ENCODE data around the gene ERFL.

DNA sequence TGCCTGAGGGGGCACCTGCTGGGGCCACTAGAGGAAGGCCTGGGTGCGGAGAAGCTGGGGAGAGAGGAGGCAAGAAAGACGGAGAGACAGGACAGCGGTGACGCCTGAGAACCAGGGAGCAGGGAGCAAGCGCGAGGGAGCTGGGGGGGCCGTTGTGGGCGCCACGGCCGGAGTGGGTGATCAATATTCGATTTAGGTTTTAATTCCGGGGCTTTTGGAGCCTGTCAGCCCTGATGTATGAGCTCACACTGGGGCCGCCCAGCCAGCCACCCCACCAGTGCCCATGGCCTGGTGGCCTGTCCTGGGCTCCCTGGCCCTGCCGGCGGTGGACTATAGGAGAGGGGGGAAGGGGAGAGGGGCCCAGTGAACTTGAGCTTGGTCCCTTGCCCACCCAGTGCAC is 8.7 kb upstream of the ERFL start:
- TF ChIP-seq, protein P1, sequence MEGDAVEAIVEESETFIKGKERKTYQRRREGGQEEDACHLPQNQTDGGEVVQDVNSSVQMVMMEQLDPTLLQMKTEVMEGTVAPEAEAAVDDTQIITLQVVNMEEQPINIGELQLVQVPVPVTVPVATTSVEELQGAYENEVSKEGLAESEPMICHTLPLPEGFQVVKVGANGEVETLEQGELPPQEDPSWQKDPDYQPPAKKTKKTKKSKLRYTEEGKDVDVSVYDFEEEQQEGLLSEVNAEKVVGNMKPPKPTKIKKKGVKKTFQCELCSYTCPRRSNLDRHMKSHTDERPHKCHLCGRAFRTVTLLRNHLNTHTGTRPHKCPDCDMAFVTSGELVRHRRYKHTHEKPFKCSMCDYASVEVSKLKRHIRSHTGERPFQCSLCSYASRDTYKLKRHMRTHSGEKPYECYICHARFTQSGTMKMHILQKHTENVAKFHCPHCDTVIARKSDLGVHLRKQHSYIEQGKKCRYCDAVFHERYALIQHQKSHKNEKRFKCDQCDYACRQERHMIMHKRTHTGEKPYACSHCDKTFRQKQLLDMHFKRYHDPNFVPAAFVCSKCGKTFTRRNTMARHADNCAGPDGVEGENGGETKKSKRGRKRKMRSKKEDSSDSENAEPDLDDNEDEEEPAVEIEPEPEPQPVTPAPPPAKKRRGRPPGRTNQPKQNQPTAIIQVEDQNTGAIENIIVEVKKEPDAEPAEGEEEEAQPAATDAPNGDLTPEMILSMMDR (IDR thresholded peaks at IDR 0.05), result no peak
- TF ChIP-seq POLR2AphosphoS5 (IDR thresholded peaks at IDR 0.05), result no peak
- TF ChIP-seq POLR2A (IDR thresholded peaks at IDR 0.05; ENCODE audit: low read depth), result no peak

Measured in esophagus muscularis mucosa (tissue), 3 donors.